ENCODE results near the gene CCDC187. TPM values are rescaled to one million over a fixed set of nuclear protein-coding genes. Genes with fewer than 3 reads are reported as not detected.

Gene CCDC187
- total RNA-seq, 2 donors from 2014 or later: 0.02 TPM; not detected in 1

- Mint-ChIP-seq H3K27ac (no peak overlapping the region), H3K9me3 (peaks cover 5 to 9% of the 10 kb centered on the region in 2 donors), H3K36me3 (peaks cover 9 to 12% of the 10 kb centered on the region in 2 donors)
- DNase-seq (ENCODE audit: low spot score in 2 of 2) (no peak), ATAC-seq (no peak)
Observed at GRCh38 chr9:136310273-136311030, 6.6 kb upstream of the CCDC187 start.

GRCh38 chr9:136309806-136310220, 5.9 kb upstream of the CCDC187 start:
- H3K9me3 Mint-ChIP-seq: peaks cover 0 to 3% of the 10 kb centered on the region in 2 donors
- DNase-seq (ENCODE audit: low spot score in 2 of 2): no peak
- H3K27ac Mint-ChIP-seq: no peak overlapping the region
- peaks cover 3 to 6% of the 10 kb centered on the region in 2 donors for H3K36me3 Mint-ChIP-seq
- no peak for ATAC-seq

- DNase-seq (ENCODE audit: low spot score in 2 of 2): no peak
- ATAC-seq: no peak
- H3K9me3 Mint-ChIP-seq: no peaks in the 10 kb centered on the region
- H3K27ac Mint-ChIP-seq: no peak overlapping the region
- no peaks in the 10 kb centered on the region for H3K36me3 Mint-ChIP-seq
Observed at GRCh38 chr9:136309101-136309801, 5.4 kb upstream of the CCDC187 start.

- Mint-ChIP-seq H3K27ac (no peak overlapping the region), H3K9me3 (no peaks in the 10 kb centered on the region), H3K36me3 (no peaks in the 10 kb centered on the region)
- no peak for DNase-seq (ENCODE audit: low spot score in 2 of 2)
- no peak for ATAC-seq
Observed at GRCh38 chr9:136308702-136309053, 4.8 kb upstream of the CCDC187 start.

GRCh38 chr9:136308006-136308701, 4.3 kb upstream of the CCDC187 start:
- ATAC-seq (no peak), DNase-seq (ENCODE audit: low spot score in 2 of 2) (no peak)
- Mint-ChIP-seq H3K9me3 (no peaks in the 10 kb centered on the region), H3K36me3 (no peaks in the 10 kb centered on the region), H3K27ac (no peak overlapping the region)

GRCh38 chr9:136307215-136307750, 3.4 kb upstream of the CCDC187 start:
- no peak for DNase-seq (ENCODE audit: low spot score in 2 of 2)
- no peak for ATAC-seq
- Mint-ChIP-seq H3K27ac (no peak overlapping the region), H3K9me3 (no peaks in the 10 kb centered on the region), H3K36me3 (no peaks in the 10 kb centered on the region)

GRCh38 chr9:136306211-136307208, 2.6 kb upstream of the CCDC187 start:
- DNase-seq (ENCODE audit: low spot score in 2 of 2): no peak
- Mint-ChIP-seq H3K9me3 (no peaks in the 10 kb centered on the region), H3K36me3 (no peaks in the 10 kb centered on the region), H3K27ac (no peak overlapping the region)
- peak; percentile 27 to 51 for ATAC-seq

GRCh38 chr9:136305804-136306203, 1.9 kb upstream of the CCDC187 start:
- DNase-seq (ENCODE audit: low spot score in 2 of 2): no peak
- Mint-ChIP-seq H3K9me3 (no peaks in the 10 kb centered on the region), H3K27ac (no peak overlapping the region), H3K36me3 (no peaks in the 10 kb centered on the region)
- peak in 1 of 2 donors; percentile 6 for ATAC-seq

- no peaks in the 10 kb centered on the region for H3K36me3 Mint-ChIP-seq
- H3K9me3 Mint-ChIP-seq: no peaks in the 10 kb centered on the region
- DNase-seq (ENCODE audit: low spot score in 2 of 2): no peak
Observed at GRCh38 chr9:136304981-136305380, 1.1 kb upstream of the CCDC187 start.

GRCh38 chr9:136304456-136304855, 562 bp upstream of the CCDC187 start:
- ATAC-seq (no peak), DNase-seq (ENCODE audit: low spot score in 2 of 2) (no peak)
- Mint-ChIP-seq H3K9me3 (no peaks in the 10 kb centered on the region), H3K27ac (no peak overlapping the region), H3K36me3 (no peaks in the 10 kb centered on the region)

More at GRCh38 chr9:136304981-136305380, 1.1 kb upstream of the CCDC187 start:
- ATAC-seq: no peak
- H3K27ac Mint-ChIP-seq: no peak overlapping the region

GRCh38 chr9:136303066-136303824, 649 bp downstream of the CCDC187 start:
- DNase-seq (ENCODE audit: low spot score in 2 of 2) (no peak), ATAC-seq (no peak)
- Mint-ChIP-seq H3K36me3 (no peaks in the 10 kb centered on the region), H3K9me3 (no peaks in the 10 kb centered on the region), H3K27ac (no peak overlapping the region)

- DNase-seq (ENCODE audit: low spot score in 2 of 2): no peak
- H3K36me3 Mint-ChIP-seq: no peaks in the 10 kb centered on the region
- no peak overlapping the region for H3K27ac Mint-ChIP-seq
- no peak for ATAC-seq
- H3K9me3 Mint-ChIP-seq: no peaks in the 10 kb centered on the region
Observed at GRCh38 chr9:136302527-136302926, 1.4 kb downstream of the CCDC187 start.

- H3K27ac Mint-ChIP-seq: no peak overlapping the region
- ATAC-seq (no peak), DNase-seq (ENCODE audit: low spot score in 2 of 2) (no peak)
- no peaks in the 10 kb centered on the region for H3K9me3 Mint-ChIP-seq
- no peaks in the 10 kb centered on the region for H3K36me3 Mint-ChIP-seq
Observed at GRCh38 chr9:136300866-136301265, 3.0 kb downstream of the CCDC187 start.

GRCh38 chr9:136300016-136300545, 3.8 kb downstream of the CCDC187 start:
- Mint-ChIP-seq H3K27ac (no peak overlapping the region), H3K36me3 (no peaks in the 10 kb centered on the region), H3K9me3 (no peaks in the 10 kb centered on the region)
- ATAC-seq: no peak
- DNase-seq (ENCODE audit: low spot score in 2 of 2): no peak

GRCh38 chr9:136299541-136299940, 4.4 kb downstream of the CCDC187 start:
- no peaks in the 10 kb centered on the region for H3K36me3 Mint-ChIP-seq
- ATAC-seq (no peak), DNase-seq (ENCODE audit: low spot score in 2 of 2) (no peak)
- no peak overlapping the region for H3K27ac Mint-ChIP-seq
- no peaks in the 10 kb centered on the region for H3K9me3 Mint-ChIP-seq

Measured in activated naive CD4-positive, alpha-beta T cell treated with anti-CD3 and anti-CD28 coated beads, Interleukin-2, amount 50 U/mL, for 72 hours (primary cell).